HEK293T (cell line): ENCODE data around the gene HSD3B7.
"Not testable (repeated sequence)": the region's sequence is repeated elsewhere in the genome, so short reads cannot be mapped to it uniquely, and the experiment has no call there.

Experiments used
- CTCF ChIA-PET: fragments of 350-600 bp; formaldehyde crosslinking; extraction: SDS; loops from one replicate; lab custom pipeline; 2021; ENCODE audit warnings: antibody characterized with exemption, inconsistent platforms; lab: Yijun Ruan, JAX
- POLR2A ChIA-PET: fragments of 350-600 bp; formaldehyde crosslinking; extraction: SDS; loops from one replicate; lab custom pipeline; 2020; ENCODE audit warnings: antibody characterized with exemption, inconsistent platforms; lab: Yijun Ruan, JAX
- DNase-seq: peaks from one replicate; pipeline ENCODE4 v3.0.0; 2012; ENCODE audit warnings: mixed read lengths; ENCODE audit errors: extremely low spot score
- ARNT ChIP-seq: fragments of 450-650 bp; IDR thresholded peaks from 2 replicates; pipeline ENCODE4 v1.6.1; 2017; ENCODE audit warnings: mild to moderate bottlenecking
- BHLHE40 ChIP-seq: fragments of 450-650 bp; IDR thresholded peaks from 2 replicates; pipeline ENCODE4 v1.6.1; 2016; ENCODE audit warnings: mild to moderate bottlenecking, moderate library complexity, borderline replicate concordance
- CTBP1 ChIP-seq: fragments of 450-650 bp; IDR thresholded peaks from 2 replicates; pipeline ENCODE4 v1.6.1; 2016; ENCODE audit warnings: borderline replicate concordance
- ELF4 ChIP-seq: fragments of 450-650 bp; IDR thresholded peaks from 2 replicates; pipeline ENCODE4 v1.6.1; 2017; ENCODE audit warnings: antibody characterized with exemption
- FOXA1 ChIP-seq: fragments of 450-650 bp; IDR thresholded peaks from 2 replicates; pipeline ENCODE4 v1.6.1; 2016; ENCODE audit warnings: mild to moderate bottlenecking
- FOXK2 ChIP-seq: fragments of 450-650 bp; IDR thresholded peaks from 2 replicates; pipeline ENCODE4 v1.6.1; 2016; ENCODE audit warnings: mild to moderate bottlenecking
- FOXM1 ChIP-seq: fragments of 450-650 bp; IDR thresholded peaks from 2 replicates; pipeline ENCODE4 v1.6.1; 2017; ENCODE audit warnings: mild to moderate bottlenecking, borderline replicate concordance
- HDGF ChIP-seq: fragments of 450-650 bp; IDR thresholded peaks from 2 replicates; pipeline ENCODE4 v1.6.1; 2017; ENCODE audit warnings: antibody characterized with exemption, borderline replicate concordance
- L3MBTL2 ChIP-seq: fragments of 450-650 bp; conservative IDR thresholded peaks from 2 replicates; pipeline ENCODE4 v1.6.1; 2016; ENCODE audit warnings: mild to moderate bottlenecking
- LEF1 ChIP-seq: fragments of 450-650 bp; IDR thresholded peaks from 2 replicates; pipeline ENCODE4 v1.6.1; 2017; ENCODE audit warnings: mild to moderate bottlenecking, borderline replicate concordance
- NFRKB ChIP-seq: fragments of 450-650 bp; IDR thresholded peaks from 2 replicates; pipeline ENCODE4 v1.6.1; 2016; ENCODE audit warnings: mild to moderate bottlenecking, moderate library complexity
- SP1 ChIP-seq: fragments of 450-650 bp; IDR thresholded peaks from 2 replicates; pipeline ENCODE4 v1.6.1; 2017
- SUZ12 ChIP-seq: fragments of 450-650 bp; IDR thresholded peaks from 2 replicates; pipeline ENCODE4 v1.6.1; 2016; ENCODE audit warnings: mild to moderate bottlenecking
- TARDBP ChIP-seq: fragments of 450-650 bp; IDR thresholded peaks from 2 replicates; pipeline ENCODE4 v1.6.1; 2016
- ZNF384 ChIP-seq: fragments of 450-650 bp; IDR thresholded peaks from 2 replicates; pipeline ENCODE4 v1.6.1; 2016
- TF ChIP-seq, protein P1 (sequence below): fragments of 450-650 bp; IDR thresholded peaks from 2 replicates; pipeline ENCODE4 v1.6.1; 2016

HSD3B7 gene

DNA sequence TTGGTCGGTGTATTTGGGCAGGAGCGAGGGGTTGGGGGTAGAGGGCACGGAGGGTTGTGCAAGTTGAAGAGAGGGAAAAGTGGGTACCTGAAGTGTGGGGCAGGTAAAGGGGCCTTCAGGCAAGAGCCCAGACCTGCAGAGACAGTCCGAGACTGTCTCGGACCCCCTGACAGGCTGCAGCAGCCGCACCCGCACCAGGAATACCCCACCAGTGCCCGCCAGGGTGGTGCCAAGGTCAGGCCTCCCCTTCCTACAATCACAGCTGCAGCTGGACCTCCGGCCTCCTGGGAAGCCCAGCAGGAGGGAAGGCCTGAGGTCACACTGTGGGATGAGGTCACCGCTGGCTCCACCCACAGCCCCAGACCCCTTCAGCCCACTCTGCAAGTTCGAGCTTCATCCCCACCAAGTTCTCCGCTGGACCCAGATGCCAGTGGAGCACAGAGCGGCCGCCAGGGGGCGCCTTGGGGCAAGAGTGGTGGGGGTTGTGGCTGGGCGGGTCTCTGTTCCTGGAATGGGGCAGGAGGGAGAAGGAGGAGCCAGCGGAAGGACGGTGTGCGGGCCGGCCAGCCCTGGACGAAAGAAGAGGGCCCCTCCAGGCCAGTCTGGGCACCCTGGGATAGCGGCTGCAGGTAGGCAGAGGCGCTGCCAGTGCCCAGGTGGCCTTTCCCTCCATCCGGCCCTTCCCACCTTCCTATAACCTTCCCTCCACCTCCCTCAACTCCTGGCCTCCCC lies at the start of gene HSD3B7:
TSS of gene HSD3B7 (plus strand) at position 539 of the 732 bp plus-strand sequence. CDS start 452 bp downstream, outside the sequence.
- no peak for TF ChIP-seq ARNT
- POLR2A ChIA-PET: interaction anchor here (0.7 to 2.3 kb wide), 7 partner anchors 11 to 1178 kb away, joined by 4 to 11 read pairs (median 5); partner anchors contain the start of genes MAZ, PAGR1, STX4 and ZNF646
- peak; percentile 100 for DNase-seq
- CTCF ChIA-PET: interaction anchor here (0.5 to 2.2 kb wide), 25 partner anchors 9 to 1178 kb away, joined by 3 to 20 read pairs (median 4); partner anchors contain the start of genes FUS, KAT8, ORAI3 and PAGR1

DNA sequence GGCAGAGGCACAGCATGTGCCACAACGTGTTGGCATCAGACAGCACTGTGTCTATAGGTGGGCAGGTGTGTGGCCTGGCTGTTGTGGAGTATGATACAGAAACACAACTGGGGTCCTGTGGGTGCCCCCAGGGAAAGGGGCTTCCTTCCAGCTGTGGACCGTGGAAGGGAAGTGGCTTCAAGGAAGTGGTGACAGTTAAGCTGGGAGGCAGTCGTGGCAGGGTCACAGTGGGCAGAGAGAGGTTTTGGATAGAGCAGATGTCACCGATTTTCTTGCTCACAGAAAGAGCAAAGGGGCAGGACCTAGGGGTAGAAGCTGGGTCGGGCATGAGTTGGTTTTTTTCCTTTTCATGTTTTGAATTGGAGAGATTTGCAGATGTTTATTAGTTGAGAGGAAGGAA lies 47.3 kb upstream of the HSD3B7 start:
- DNase-seq: no peak
- ChIA-PET CTCF (interaction anchor here (0.6 to 1.5 kb wide), 3 partner anchors 10 to 175 kb away, joined by 3 to 4 read pairs (median 3); no protein-coding TSS in a partner anchor), POLR2A (interaction anchor here (1.0 kb wide), 1 partner anchor 27 kb away, joined by 3 read pairs; no protein-coding TSS in a partner anchor)
- TF ChIP-seq FOXK2: no peak
- TF ChIP-seq CTBP1: no peak
- TF ChIP-seq HDGF: no peak
- no peak for TF ChIP-seq SUZ12
- no peak for TF ChIP-seq L3MBTL2
- TF ChIP-seq TARDBP: no peak
- TF ChIP-seq NFRKB: no peak
- no peak for TF ChIP-seq ARNT
- TF ChIP-seq FOXA1: no peak
- TF ChIP-seq BHLHE40: no peak
- TF ChIP-seq SP1: no peak
- TF ChIP-seq ELF4: no peak
- TF ChIP-seq FOXM1: no peak
- TF ChIP-seq LEF1: no peak
- TF ChIP-seq ZNF384: no peak
- TF ChIP-seq, protein P1, sequence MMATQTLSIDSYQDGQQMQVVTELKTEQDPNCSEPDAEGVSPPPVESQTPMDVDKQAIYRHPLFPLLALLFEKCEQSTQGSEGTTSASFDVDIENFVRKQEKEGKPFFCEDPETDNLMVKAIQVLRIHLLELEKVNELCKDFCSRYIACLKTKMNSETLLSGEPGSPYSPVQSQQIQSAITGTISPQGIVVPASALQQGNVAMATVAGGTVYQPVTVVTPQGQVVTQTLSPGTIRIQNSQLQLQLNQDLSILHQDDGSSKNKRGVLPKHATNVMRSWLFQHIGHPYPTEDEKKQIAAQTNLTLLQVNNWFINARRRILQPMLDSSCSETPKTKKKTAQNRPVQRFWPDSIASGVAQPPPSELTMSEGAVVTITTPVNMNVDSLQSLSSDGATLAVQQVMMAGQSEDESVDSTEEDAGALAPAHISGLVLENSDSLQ: no peak

DNA sequence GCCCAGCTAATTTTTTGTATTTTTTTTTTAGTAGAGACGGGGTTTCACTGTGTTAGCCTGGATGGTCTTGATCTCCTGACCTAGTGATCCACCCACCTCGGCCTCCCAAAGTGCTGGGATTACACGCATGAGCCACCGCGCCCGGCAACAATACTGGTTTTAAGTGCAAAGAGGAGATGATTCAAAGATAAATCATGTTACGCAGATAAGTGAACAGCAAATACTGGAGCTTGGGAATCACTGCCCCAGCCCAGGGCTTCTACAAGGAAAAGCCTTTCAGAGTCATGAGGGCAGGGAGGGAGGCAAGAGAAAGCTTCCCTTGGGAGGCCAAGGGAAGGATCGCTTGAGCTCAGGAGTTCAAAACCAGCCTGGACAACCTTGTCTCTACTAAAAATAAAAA lies 45.4 kb upstream of the HSD3B7 start:
- DNase-seq, POLR2A ChIA-PET: not testable (repeated sequence)
- CTCF ChIA-PET: interaction anchor here (0.9 kb wide), 1 partner anchor 14 kb away, joined by 3 read pairs; no protein-coding TSS in a partner anchor

DNA sequence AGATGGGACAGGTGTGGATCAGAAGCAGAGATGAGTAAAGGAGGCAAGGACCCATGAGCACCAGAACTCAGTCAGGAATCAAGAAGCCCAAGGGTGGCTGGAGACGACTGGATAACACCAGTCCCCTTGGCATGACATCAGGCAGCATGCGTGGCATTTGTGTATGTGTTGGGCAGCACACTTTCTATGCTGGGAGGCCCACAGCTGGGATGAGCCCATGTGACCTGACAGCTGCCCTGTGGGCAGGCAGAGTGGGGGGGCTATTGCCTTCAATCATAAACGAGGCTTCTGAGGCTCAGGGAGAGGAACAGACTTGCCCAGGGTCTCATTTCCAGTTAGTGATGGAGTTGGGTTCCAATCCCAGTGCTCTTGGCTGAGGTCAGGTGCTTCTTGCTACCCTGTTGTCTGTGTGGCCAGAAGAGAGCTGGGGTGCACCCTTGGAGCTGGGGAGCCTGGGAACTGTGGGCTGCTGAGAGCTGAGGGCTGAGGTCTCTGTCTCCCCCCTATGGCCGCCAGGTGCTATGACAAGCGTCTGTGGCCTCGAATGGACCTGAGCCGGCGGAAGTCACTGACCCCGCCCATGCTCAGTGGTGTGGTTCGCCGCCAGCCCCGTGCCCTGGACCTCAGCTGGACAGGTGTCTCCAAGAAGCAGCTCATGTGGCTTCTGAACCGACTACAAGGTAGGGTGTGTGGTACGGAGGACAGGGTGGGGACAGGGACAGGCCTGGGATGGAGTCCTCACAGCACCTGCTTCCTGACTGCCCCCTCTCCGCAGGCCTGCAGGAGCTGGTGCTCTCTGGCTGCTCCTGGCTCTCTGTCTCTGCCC lies 43.2 kb upstream of the HSD3B7 start:
- ChIA-PET POLR2A (interaction anchor here (0.7 to 2.1 kb wide), 8 partner anchors 13 to 194 kb away, joined by 3 to 9 read pairs (median 3); partner anchors contain the start of genes FBXL19, PHKG2 and ZNF629), CTCF (interaction anchor here (0.6 to 5.6 kb wide), 17 partner anchors 10 to 910 kb away, joined by 3 to 39 read pairs (median 4); no protein-coding TSS in a partner anchor)
- TF ChIP-seq L3MBTL2: no peak
- peak; percentile 99 for TF ChIP-seq HDGF
- peak; percentile 93 for DNase-seq

DNA sequence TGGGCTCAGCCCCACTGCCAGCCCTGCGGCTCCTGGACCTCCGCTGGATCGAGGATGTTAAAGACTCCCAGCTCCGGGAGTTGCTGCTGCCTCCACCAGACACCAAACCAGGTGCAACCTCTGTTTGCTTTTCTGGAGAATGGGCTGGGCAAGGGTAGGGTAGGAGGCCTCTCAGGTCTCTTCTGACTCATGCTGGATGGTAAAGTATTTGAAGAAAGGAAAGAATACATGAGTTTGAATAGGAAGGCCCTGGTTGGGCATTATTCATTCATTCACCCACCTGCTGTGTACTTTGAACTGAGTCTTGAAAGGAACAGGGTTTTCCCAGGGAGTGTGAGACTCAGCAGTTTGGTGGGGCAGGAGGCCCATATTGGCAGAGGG lies 42.6 kb upstream of the HSD3B7 start:
- no peak for DNase-seq
- ChIA-PET CTCF (interaction anchor here (0.6 to 5.6 kb wide), 14 partner anchors 10 to 910 kb away, joined by 3 to 39 read pairs (median 4); no protein-coding TSS in a partner anchor), POLR2A (interaction anchor here (0.7 to 2.1 kb wide), 6 partner anchors 13 to 194 kb away, joined by 3 to 9 read pairs (median 3); partner anchors contain the start of genes FBXL19, PHKG2 and ZNF629)
- no peak for TF ChIP-seq NFRKB
- no peak for TF ChIP-seq SUZ12
- TF ChIP-seq LEF1: no peak
- TF ChIP-seq HDGF: no peak
- no peak for TF ChIP-seq FOXK2
- TF ChIP-seq ZNF384: no peak
- TF ChIP-seq, protein P1: no peak
- no peak for TF ChIP-seq FOXA1
- TF ChIP-seq BHLHE40: no peak
- no peak for TF ChIP-seq SP1

DNA sequence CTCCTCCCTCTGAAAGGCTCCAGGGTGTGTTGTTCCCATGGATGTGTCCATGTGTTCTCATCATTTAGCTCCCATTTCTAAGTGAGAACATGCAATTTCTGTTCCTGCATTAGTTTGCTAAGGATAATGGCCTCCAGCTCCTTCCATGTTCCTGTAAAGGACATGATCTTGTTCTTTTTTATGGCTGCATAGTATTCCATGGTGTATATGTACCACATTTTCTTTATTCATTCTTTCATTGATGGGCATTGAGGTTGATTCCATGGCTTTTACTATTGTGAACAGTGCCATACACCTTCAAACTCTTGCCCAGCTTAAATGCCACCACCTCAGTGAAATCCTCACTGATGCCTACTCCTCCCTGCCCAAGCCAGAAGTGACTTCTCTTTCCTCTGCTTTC lies 40.7 kb upstream of the HSD3B7 start:
- ChIA-PET POLR2A (no interaction called here), CTCF (interaction anchor here (0.7 to 5.6 kb wide), 2 partner anchors 10 to 113 kb away, joined by 3 to 39 read pairs; no protein-coding TSS in a partner anchor)
- no peak for DNase-seq
- TF ChIP-seq ZNF384: no peak
- TF ChIP-seq SUZ12: no peak
- TF ChIP-seq FOXK2: no peak
- no peak for TF ChIP-seq FOXM1
- TF ChIP-seq BHLHE40: no peak
- TF ChIP-seq, protein P1: no peak
- no peak for TF ChIP-seq LEF1
- no peak for TF ChIP-seq FOXA1
- no peak for TF ChIP-seq SP1
- TF ChIP-seq TARDBP: no peak
- no peak for TF ChIP-seq NFRKB
- TF ChIP-seq ARNT: no peak
- no peak for TF ChIP-seq CTBP1
- no peak for TF ChIP-seq HDGF
- TF ChIP-seq L3MBTL2: no peak
- TF ChIP-seq ELF4: no peak
